HG03280 (cell line): Measurements from ENCODE around the gene AICDA.
"Not testable (repeated sequence)": the region's sequence is repeated elsewhere in the genome, so short reads cannot be mapped to it uniquely, and the experiment has no call there.

ENCODE experiments used
- ATAC-seq: cut with Tn5 transposase; IDR thresholded peaks from one replicate; pipeline ENCODE4 v1.9.1; 2021; ENCODE audit warnings: mild to moderate bottlenecking, moderate library complexity; ENCODE audit not compliant: unreplicated experiment

AICDA gene

GRCh38 chr12:8612629-8613028 is at the start of gene AICDA:
TSS of gene AICDA (minus strand) at chr12:8612859. CDS start at chr12:8612767, 92 bp downstream.
- no peak for ATAC-seq

GRCh38 chr12:8661751-8662150 is 49.1 kb upstream of the AICDA start:
- no peak for ATAC-seq

- no peak for ATAC-seq
These were observed 48.4 kb upstream of the AICDA start for GRCh38 chr12:8661016-8661415.

GRCh38 chr12:8658346-8658745 is 45.7 kb upstream of the AICDA start:
- ATAC-seq, result no peak

- no peak for ATAC-seq
These were observed 42.8 kb upstream of the AICDA start for GRCh38 chr12:8655421-8655820.

GRCh38 chr12:8648576-8649205 is 36.0 kb upstream of the AICDA start:
- ATAC-seq, result peak; percentile 75

- ATAC-seq, result no peak
These were observed 35.3 kb upstream of the AICDA start for GRCh38 chr12:8647968-8648367.

- peak; percentile 65 for ATAC-seq
These were observed 31.9 kb upstream of the AICDA start for GRCh38 chr12:8644345-8645248.

GRCh38 chr12:8642775-8643174 is 30.1 kb upstream of the AICDA start:
- ATAC-seq, result no peak

- no peak for ATAC-seq
These were observed 27.3 kb upstream of the AICDA start for GRCh38 chr12:8639936-8640335.

GRCh38 chr12:8638951-8639350 is 26.3 kb upstream of the AICDA start:
- no peak for ATAC-seq

GRCh38 chr12:8637666-8638065 is 25.0 kb upstream of the AICDA start:
- no peak for ATAC-seq

- ATAC-seq, result no peak
These were observed 24.6 kb upstream of the AICDA start for GRCh38 chr12:8637244-8637643.

- ATAC-seq, result no peak
These were observed 23.9 kb upstream of the AICDA start for GRCh38 chr12:8636581-8636980.

- not testable (repeated sequence) for ATAC-seq
These were observed 23.3 kb upstream of the AICDA start for GRCh38 chr12:8636007-8636346.

GRCh38 chr12:8635342-8636006 is 22.8 kb upstream of the AICDA start:
- not testable (repeated sequence) for ATAC-seq

- no peak for ATAC-seq
These were observed 17.5 kb upstream of the AICDA start for GRCh38 chr12:8630131-8630530.

- ATAC-seq, result peak; percentile 86
These were observed 16.9 kb upstream of the AICDA start for GRCh38 chr12:8629486-8630033.

GRCh38 chr12:8628731-8629130 is 16.1 kb upstream of the AICDA start:
- no peak for ATAC-seq

GRCh38 chr12:8624750-8625149 is 12.1 kb upstream of the AICDA start:
- ATAC-seq, result not testable (repeated sequence)

- ATAC-seq, result no peak
These were observed 10.0 kb upstream of the AICDA start for GRCh38 chr12:8622646-8623045.
